GM23338 (cell line): ENCODE results near the gene CNTN5. TPM values are rescaled to one million over a fixed set of nuclear protein-coding genes. Genes with fewer than 3 reads are reported as not detected.

ENCODE experiments used
- ATAC-seq: fragments of 200-7000 bp; cut with Tn5 transposase; 3 replicates; pipeline ENCODE4 v1.9.1; 2020
- DNase-seq: peaks from one replicate; pipeline ENCODE4 v3.0.0-alpha.2; 2015; ENCODE audit warnings: low spot score
- H2AFZ ChIP-seq: fragments of 200-600 bp; sonication (generic); 2 replicates; pipeline ENCODE4 v1.8.0; 2016; ENCODE audit warnings: antibody characterized with exemption, mild to moderate bottlenecking, moderate library complexity
- H3F3A ChIP-seq: fragments of 200-600 bp; sonication (generic); replicated peaks from 2 replicates; pipeline ENCODE4 v1.8.0; 2017; ENCODE audit warnings: antibody characterized with exemption, mixed run types, low read depth
- H3K27ac ChIP-seq: fragments of 200-600 bp; sonication (generic); 2 replicates; pipeline ENCODE4 v1.6.1; 2016; ENCODE audit warnings: low read depth
- H3K27me3 ChIP-seq: fragments of 200-600 bp; sonication (generic); 2 replicates; pipeline ENCODE4 v1.8.0; 2016; ENCODE audit warnings: mild to moderate bottlenecking, mixed run types, moderate library complexity; ENCODE audit not compliant: insufficient read depth
- H3K36me3 ChIP-seq: fragments of 200-600 bp; sonication (generic); 2 replicates; pipeline ENCODE4 v1.8.0; 2016; ENCODE audit warnings: mild to moderate bottlenecking; ENCODE audit not compliant: insufficient read depth
- H3K4me1 ChIP-seq: fragments of 200-600 bp; sonication (generic); 2 replicates; pipeline ENCODE4 v1.8.0; 2016; ENCODE audit warnings: mild to moderate bottlenecking, moderate library complexity; ENCODE audit not compliant: insufficient read depth
- H3K4me2 ChIP-seq: fragments of 200-600 bp; sonication (generic); 2 replicates; pipeline ENCODE4 v1.7.1; 2017; ENCODE audit warnings: mixed run types
- H3K4me3 ChIP-seq: fragments of 200-600 bp; sonication (generic); 2 replicates; pipeline ENCODE4 v1.6.1; 2016; ENCODE audit warnings: mixed run types
- H3K79me2 ChIP-seq: fragments of 200-600 bp; sonication (generic); replicated peaks from 2 replicates; pipeline ENCODE4 v1.8.0; 2017; ENCODE audit warnings: mild to moderate bottlenecking; ENCODE audit not compliant: insufficient read depth
- H3K9me2 ChIP-seq: fragments of 200-600 bp; sonication (generic); 2 replicates; pipeline ENCODE4 v1.8.0; 2017; ENCODE audit not compliant: insufficient read depth
- H4K20me1 ChIP-seq: fragments of 200-600 bp; sonication (generic); replicated peaks from 2 replicates; pipeline ENCODE4 v1.8.0; 2017; ENCODE audit warnings: mild to moderate bottlenecking; ENCODE audit not compliant: insufficient read depth
- H3K27ac Mint-ChIP-seq: 2 replicates; pipeline ENCODE4 v1.8.0; 2020; ENCODE audit warnings: inconsistent platforms, mild to moderate bottlenecking, moderate library complexity, mixed read lengths
- H3K27me3 Mint-ChIP-seq: 3 replicates; pipeline ENCODE4 v1.8.0; 2022; ENCODE audit warnings: low read depth, mild to moderate bottlenecking, moderate library complexity, mixed read lengths, inconsistent platforms; ENCODE audit not compliant: insufficient read depth, poor library complexity
- H3K36me3 Mint-ChIP-seq: 3 replicates; pipeline ENCODE4 v1.8.0; 2021; ENCODE audit warnings: low read depth, mild to moderate bottlenecking, inconsistent platforms, moderate library complexity, mixed read lengths
- H3K4me1 Mint-ChIP-seq: 3 replicates; pipeline ENCODE4 v1.8.0; 2020; ENCODE audit warnings: mild to moderate bottlenecking, inconsistent platforms, mixed read lengths
- H3K4me3 Mint-ChIP-seq: 3 replicates; pipeline ENCODE4 v1.8.0; 2021; ENCODE audit warnings: moderate library complexity, mild to moderate bottlenecking, inconsistent platforms, mixed read lengths
- H3K9me3 Mint-ChIP-seq: 3 replicates; pipeline ENCODE4 v1.8.0; 2020; ENCODE audit warnings: moderate library complexity, mild to moderate bottlenecking, inconsistent platforms, mixed read lengths
- CREB1 ChIP-seq: fragments of 250-450 bp; sonication (Bioruptor Pico); IDR thresholded peaks from 2 replicates; pipeline ENCODE4 v1.5.0; 2020; ENCODE audit warnings: low read depth, mild to moderate bottlenecking, moderate library complexity
- CTCF ChIP-seq, 2 experiments: fragments of 200-600 bp in 1 of 2; sonication (generic) in 1 of 2; conservative IDR thresholded peaks; 2 replicates each; pipeline versions ENCODE4 v1.5.1 to v1.6.1; 2016 to 2017; ENCODE audit warnings: antibody characterized with exemption in 2 of 2, low read depth in 2 of 2, mild to moderate bottlenecking in 2 of 2, moderate library complexity in 1 of 2
- JUNB ChIP-seq: IDR thresholded peaks from one replicate; pipeline ENCODE4 v1.6.1; 2016; ENCODE audit warnings: antibody characterized with exemption; ENCODE audit not compliant: unreplicated experiment
- NANOG ChIP-seq: IDR thresholded peaks from 2 replicates; pipeline ENCODE4 v1.6.1; 2016; ENCODE audit warnings: antibody characterized with exemption, borderline replicate concordance
- POLR2AphosphoS5 ChIP-seq: IDR thresholded peaks from 2 replicates; pipeline ENCODE4 v1.6.1; 2016; ENCODE audit warnings: antibody characterized with exemption, low read depth
- REST ChIP-seq: IDR thresholded peaks from one replicate; pipeline ENCODE4 v1.6.1; 2018; ENCODE audit warnings: antibody characterized with exemption; ENCODE audit not compliant: unreplicated experiment
- STAT1 ChIP-seq: IDR thresholded peaks from one replicate; pipeline ENCODE4 v1.6.1; 2016; ENCODE audit warnings: antibody characterized with exemption; ENCODE audit not compliant: unreplicated experiment
- ZNF114 ChIP-seq: fragments of 250-450 bp; sonication (Bioruptor Pico); IDR thresholded peaks from 2 replicates; pipeline ENCODE4 v1.5.0; 2020; ENCODE audit warnings: mild to moderate bottlenecking, moderate library complexity
- ZNF331 ChIP-seq: fragments of 250-450 bp; sonication (Bioruptor Pico); IDR thresholded peaks from 2 replicates; pipeline ENCODE4 v1.5.0; 2020; ENCODE audit warnings: low read depth, mild to moderate bottlenecking, moderate library complexity
- polyA plus RNA-seq: library from polyadenylated mRNA; unstranded; fragments of >200 nt; fragmentation: Nextera tagmentation; extraction: Ambion mirVana; gene quantifications from 2 replicates; pipeline ENCODE4 v1.2.1, GENCODE V29; 2016
- total RNA-seq: library from RNA; depleted of rRNA; stranded (reverse); fragments of >200 nt; shearing (Covaris generic); gene quantifications from 2 replicates; pipeline ENCODE4 v1.2.3, GENCODE V29; 2014
- TF ChIP-seq, protein P1 (sequence below): fragments of 250-450 bp; sonication (Bioruptor Pico); IDR thresholded peaks from 2 replicates; pipeline ENCODE4 v1.5.0; 2020; ENCODE audit warnings: mild to moderate bottlenecking, moderate library complexity

CNTN5 gene
- total and polyA plus RNA-seq, 2 experiments from 2014 or later, result not detected

DNA sequence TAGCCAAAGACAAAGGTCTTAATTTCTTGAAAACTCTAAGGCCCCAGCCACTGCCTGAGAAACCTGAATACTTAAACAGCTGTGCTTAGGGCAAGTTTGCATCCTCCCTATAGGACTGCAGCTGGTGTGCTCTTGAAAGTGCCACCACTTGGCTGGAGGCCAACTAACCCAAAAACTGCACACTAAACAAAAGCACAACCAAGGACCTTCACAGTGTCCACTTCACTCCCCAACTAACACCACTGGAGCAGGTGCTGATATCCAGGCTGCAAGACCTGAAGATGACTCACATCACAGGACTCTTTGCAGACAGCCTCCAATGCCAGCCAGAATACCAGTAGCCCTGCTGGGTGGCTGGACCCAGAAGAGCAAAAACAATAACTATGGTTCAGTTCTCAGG is 1308.6 kb downstream of the CNTN5 start (continued):
- TF ChIP-seq, protein P1, sequence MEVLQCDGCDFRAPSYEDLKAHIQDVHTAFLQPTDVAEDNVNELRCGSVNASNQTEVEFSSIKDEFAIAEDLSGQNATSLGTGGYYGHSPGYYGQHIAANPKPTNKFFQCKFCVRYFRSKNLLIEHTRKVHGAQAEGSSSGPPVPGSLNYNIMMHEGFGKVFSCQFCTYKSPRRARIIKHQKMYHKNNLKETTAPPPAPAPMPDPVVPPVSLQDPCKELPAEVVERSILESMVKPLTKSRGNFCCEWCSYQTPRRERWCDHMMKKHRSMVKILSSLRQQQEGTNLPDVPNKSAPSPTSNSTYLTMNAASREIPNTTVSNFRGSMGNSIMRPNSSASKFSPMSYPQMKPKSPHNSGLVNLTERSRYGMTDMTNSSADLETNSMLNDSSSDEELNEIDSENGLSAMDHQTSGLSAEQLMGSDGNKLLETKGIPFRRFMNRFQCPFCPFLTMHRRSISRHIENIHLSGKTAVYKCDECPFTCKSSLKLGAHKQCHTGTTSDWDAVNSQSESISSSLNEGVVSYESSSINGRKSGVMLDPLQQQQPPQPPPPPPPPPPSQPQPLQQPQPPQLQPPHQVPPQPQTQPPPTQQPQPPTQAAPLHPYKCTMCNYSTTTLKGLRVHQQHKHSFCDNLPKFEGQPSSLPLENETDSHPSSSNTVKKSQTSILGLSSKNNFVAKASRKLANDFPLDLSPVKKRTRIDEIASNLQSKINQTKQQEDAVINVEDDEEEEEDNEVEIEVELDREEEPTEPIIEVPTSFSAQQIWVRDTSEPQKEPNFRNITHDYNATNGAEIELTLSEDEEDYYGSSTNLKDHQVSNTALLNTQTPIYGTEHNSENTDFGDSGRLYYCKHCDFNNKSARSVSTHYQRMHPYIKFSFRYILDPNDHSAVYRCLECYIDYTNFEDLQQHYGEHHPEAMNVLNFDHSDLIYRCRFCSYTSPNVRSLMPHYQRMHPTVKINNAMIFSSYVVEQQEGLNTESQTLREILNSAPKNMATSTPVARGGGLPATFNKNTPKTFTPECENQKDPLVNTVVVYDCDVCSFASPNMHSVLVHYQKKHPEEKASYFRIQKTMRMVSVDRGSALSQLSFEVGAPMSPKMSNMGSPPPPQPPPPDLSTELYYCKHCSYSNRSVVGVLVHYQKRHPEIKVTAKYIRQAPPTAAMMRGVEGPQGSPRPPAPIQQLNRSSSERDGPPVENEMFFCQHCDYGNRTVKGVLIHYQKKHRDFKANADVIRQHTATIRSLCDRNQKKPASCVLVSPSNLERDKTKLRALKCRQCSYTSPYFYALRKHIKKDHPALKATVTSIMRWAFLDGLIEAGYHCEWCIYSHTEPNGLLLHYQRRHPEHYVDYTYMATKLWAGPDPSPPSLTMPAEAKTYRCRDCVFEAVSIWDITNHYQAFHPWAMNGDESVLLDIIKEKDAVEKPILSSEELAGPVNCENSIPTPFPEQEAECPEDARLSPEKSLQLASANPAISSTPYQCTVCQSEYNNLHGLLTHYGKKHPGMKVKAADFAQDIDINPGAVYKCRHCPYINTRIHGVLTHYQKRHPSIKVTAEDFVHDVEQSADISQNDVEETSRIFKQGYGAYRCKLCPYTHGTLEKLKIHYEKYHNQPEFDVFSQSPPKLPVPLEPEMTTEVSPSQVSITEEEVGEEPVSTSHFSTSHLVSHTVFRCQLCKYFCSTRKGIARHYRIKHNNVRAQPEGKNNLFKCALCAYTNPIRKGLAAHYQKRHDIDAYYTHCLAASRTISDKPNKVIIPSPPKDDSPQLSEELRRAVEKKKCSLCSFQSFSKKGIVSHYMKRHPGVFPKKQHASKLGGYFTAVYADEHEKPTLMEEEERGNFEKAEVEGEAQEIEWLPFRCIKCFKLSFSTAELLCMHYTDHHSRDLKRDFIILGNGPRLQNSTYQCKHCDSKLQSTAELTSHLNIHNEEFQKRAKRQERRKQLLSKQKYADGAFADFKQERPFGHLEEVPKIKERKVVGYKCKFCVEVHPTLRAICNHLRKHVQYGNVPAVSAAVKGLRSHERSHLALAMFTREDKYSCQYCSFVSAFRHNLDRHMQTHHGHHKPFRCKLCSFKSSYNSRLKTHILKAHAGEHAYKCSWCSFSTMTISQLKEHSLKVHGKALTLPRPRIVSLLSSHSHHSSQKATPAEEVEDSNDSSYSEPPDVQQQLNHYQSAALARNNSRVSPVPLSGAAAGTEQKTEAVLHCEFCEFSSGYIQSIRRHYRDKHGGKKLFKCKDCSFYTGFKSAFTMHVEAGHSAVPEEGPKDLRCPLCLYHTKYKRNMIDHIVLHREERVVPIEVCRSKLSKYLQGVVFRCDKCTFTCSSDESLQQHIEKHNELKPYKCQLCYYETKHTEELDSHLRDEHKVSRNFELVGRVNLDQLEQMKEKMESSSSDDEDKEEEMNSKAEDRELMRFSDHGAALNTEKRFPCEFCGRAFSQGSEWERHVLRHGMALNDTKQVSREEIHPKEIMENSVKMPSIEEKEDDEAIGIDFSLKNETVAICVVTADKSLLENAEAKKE (CRISPR knock-in tag), result no peak
- TF ChIP-seq JUNB (no peak), CREB1 (CRISPR knock-in tag) (no peak), STAT1 (no peak), POLR2AphosphoS5 (no peak), REST (no peak)

DNA sequence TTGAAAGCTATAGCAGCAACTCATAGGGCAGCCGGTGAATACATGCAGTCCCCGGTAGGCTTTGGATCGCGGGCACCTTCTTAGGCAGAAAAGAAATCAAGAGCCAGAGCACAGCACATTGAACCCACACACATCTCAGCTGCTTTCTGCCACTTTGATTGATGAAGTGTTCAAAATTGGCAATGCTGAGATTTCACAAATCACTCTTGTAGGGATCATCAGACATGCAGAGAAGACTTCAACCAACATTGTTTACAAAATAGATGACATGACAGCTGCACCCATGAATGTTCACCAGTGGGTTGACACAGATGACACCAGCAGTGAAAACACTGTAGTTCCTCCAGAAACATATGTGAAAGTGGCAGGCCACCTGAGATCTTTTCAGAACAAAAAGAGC is 1316.1 kb downstream of the CNTN5 start:
- Mint-ChIP-seq H3K9me3 (no peaks in the 10 kb centered on the region), H3K4me1 (peaks cover 11% of the 10 kb centered on the region; the same call in 2 of the 3 replicates), H3K36me3 (no peaks in the 10 kb centered on the region), H3K27ac (no peak overlapping the region), H3K4me3 (no peak overlapping the region), H3K27me3 (peaks cover 1% of the 10 kb centered on the region)
- H3K4me2 ChIP-seq, result no peak overlapping the region
- ATAC-seq, result no peak
- H3K4me1 ChIP-seq, result no peaks in the 10 kb centered on the region
- H4K20me1 ChIP-seq, result no peaks in the 10 kb centered on the region
- H3K79me2 ChIP-seq, result no peaks in the 10 kb centered on the region
- peak overlapping the region; percentile 93 for H2AFZ ChIP-seq
- H3K27me3 ChIP-seq, result no peaks in the 10 kb centered on the region
- H3K27ac ChIP-seq, result no peak overlapping the region
- H3K4me3 ChIP-seq, result no peak overlapping the region
- DNase-seq, result no peak
- no peaks in the 10 kb centered on the region; the same call in 1 of the 2 replicates for H3K9me2 ChIP-seq
- H3K36me3 ChIP-seq, result no peaks in the 10 kb centered on the region
- no peaks in the 10 kb centered on the region for H3F3A ChIP-seq
- TF ChIP-seq CREB1 (CRISPR knock-in tag) (no peak), JUNB (no peak), ZNF331 (CRISPR knock-in tag) (no peak), NANOG (no peak), ZNF114 (CRISPR knock-in tag) (no peak), POLR2AphosphoS5 (no peak), CTCF (conservative IDR thresholded peaks at IDR 0.05; ENCODE audit: low read depth in 2 of 2) (no peak)
